Tibial nerve (tissue), 3 donors: ENCODE data around the gene FGF14.

Experiments
- CTCF ChIP-seq, 5 experiments: fragments of 200-600 bp in 3 of 5; fragments of 450-650 bp in 2 of 5; sonication (generic) in 3 of 5; IDR thresholded peaks; one replicate each; pipeline ENCODE4 v1.5.1; 2016 to 2019; ENCODE audit warnings: antibody characterized with exemption in 5 of 5, mild to moderate bottlenecking in 3 of 5, moderate library complexity in 2 of 5
- POLR2A ChIP-seq, 2 donors: fragments of 450-650 bp; IDR thresholded peaks; one replicate each; pipeline ENCODE4 v1.6.1; 2017; ENCODE audit warnings: antibody characterized with exemption in 2 of 2, mild to moderate bottlenecking in 2 of 2, moderate library complexity in 2 of 2

- TF ChIP-seq CTCF (IDR thresholded peaks at IDR 0.05) (no peak), POLR2A (IDR thresholded peaks at IDR 0.05) (no peak)
These were observed 684.5 kb downstream of the FGF14 start for GRCh38 chr13:101717353-101717752.
